GM19238 (cell line): ENCODE results near the gene OSBPL2.
A peak's percentile ranks its signal among the peaks of the same experiment; 100 is the strongest.

Experiments
- DNase-seq: peaks from one replicate; pipeline ENCODE4 v3.0.0; 2011; ENCODE audit warnings: low spot score; ENCODE audit not compliant: insufficient read length

The OSBPL2 gene

GRCh38 chr20:62237801-62238568 lies at the start of gene OSBPL2:
Gene OSBPL2 (plus strand): TSS chr20:62238521. CDS start chr20:62256185, 17,664 bp downstream.
- DNase-seq, result peak; percentile 100

- no peak for DNase-seq
These were observed 47.5 kb upstream of the OSBPL2 start for GRCh38 chr20:62190639-62191411.

GRCh38 chr20:62191781-62192559 lies 46.4 kb upstream of the OSBPL2 start:
- no peak for DNase-seq

GRCh38 chr20:62192635-62193034 lies 45.7 kb upstream of the OSBPL2 start:
- no peak for DNase-seq

- DNase-seq, result no peak
These were observed 45.0 kb upstream of the OSBPL2 start for GRCh38 chr20:62193079-62194025.

- DNase-seq, result no peak
These were observed 43.3 kb upstream of the OSBPL2 start for GRCh38 chr20:62195075-62195405.

- DNase-seq, result no peak
These were observed 42.6 kb upstream of the OSBPL2 start for GRCh38 chr20:62195736-62196135.

GRCh38 chr20:62196286-62196685 lies 42.0 kb upstream of the OSBPL2 start:
- DNase-seq, result no peak

GRCh38 chr20:62197311-62197710 lies 41.0 kb upstream of the OSBPL2 start:
- no peak for DNase-seq

GRCh38 chr20:62197801-62198200 lies 40.5 kb upstream of the OSBPL2 start:
- no peak for DNase-seq

- no peak for DNase-seq
These were observed 39.8 kb upstream of the OSBPL2 start for GRCh38 chr20:62198496-62198895.

GRCh38 chr20:62198931-62199330 lies 39.4 kb upstream of the OSBPL2 start:
- no peak for DNase-seq

GRCh38 chr20:62200491-62201172 lies 37.7 kb upstream of the OSBPL2 start:
- DNase-seq, result no peak

- DNase-seq, result peak; percentile 71
These were observed 36.9 kb upstream of the OSBPL2 start for GRCh38 chr20:62201173-62202082.

GRCh38 chr20:62202083-62202395 lies 36.3 kb upstream of the OSBPL2 start:
- DNase-seq, result no peak

- no peak for DNase-seq
These were observed 35.5 kb upstream of the OSBPL2 start for GRCh38 chr20:62202676-62203377.

GRCh38 chr20:62203378-62204030 lies 34.8 kb upstream of the OSBPL2 start:
- DNase-seq, result no peak
